ENCODE measurements around the gene ZNF746.

The ZNF746 gene

DNA sequence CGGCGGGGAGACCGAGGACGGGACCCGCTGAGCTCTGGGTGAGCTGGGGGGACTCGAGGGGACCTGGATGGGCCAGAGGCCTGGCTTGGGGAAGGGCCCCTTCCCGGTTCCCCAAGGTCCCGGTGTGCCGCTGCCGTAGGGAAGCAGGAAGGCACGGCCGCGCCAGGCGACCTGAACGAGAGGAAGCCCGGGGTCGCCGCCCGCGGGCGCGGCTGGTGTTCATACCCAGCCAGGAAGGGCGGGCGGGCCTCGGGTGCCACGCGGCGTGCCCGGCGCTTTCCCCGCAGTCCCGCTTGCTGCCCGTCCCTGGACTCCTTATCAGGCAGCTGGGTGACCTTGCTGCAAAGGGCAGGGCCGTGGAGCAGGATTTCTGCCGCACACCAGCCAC is 74.7 kb downstream of the ZNF746 start:
- peak overlapping the region; percentile 58 for H3K4me3 ChIP-seq (ENCODE audit: low read depth, low read length)
- no peaks in the 10 kb centered on the region for H3K9me3 ChIP-seq (ENCODE audit: control insufficient read depth, insufficient read depth, low read depth, low read length)
- H3K4me1 ChIP-seq (ENCODE audit: control insufficient read depth, insufficient read depth, low read length): peaks cover 3% of the 10 kb centered on the region; the same call in 1 of the 2 replicates
- H3K9ac ChIP-seq (ENCODE audit: low read length): peak overlapping the region; percentile 33
- H3K27ac ChIP-seq (ENCODE audit: low read depth, low read length): no peak overlapping the region
- H3K27me3 ChIP-seq (ENCODE audit: control insufficient read depth, insufficient read depth, low read length): peaks cover 7% of the 10 kb centered on the region; the same call in 1 of the 2 replicates
- H3K36me3 ChIP-seq (ENCODE audit: control insufficient read depth, insufficient read depth, low read length): no peaks in the 10 kb centered on the region

Measured in HUES6 (cell line).